HepG2 (cell line): ENCODE results near the gene CPVL. TPM values are rescaled to one million over a fixed set of nuclear protein-coding genes. Genes with fewer than 3 reads are reported as not detected.

Source experiments
- ATAC-seq: fragments of 200-7000 bp; cut with Tn5 transposase; 3 replicates; pipeline ENCODE4 v1.9.1; 2020; ENCODE audit warnings: mild to moderate bottlenecking, moderate library complexity
- BruUV-seq: library from RNA; stranded (reverse); fragments of 400-500 nt; replicated peaks from 2 replicates; lab custom pipeline; 2021; lab: Mats Ljungman, UMichigan
- CTCF ChIA-PET: fragments of 300-600 bp; formaldehyde crosslinking; extraction: SDS; loops from one replicate; lab custom pipeline; 2021; ENCODE audit warnings: low total read pairs, inconsistent platforms, low intra/inter-chr PET ratio; lab: Yijun Ruan, JAX
- POLR2A ChIA-PET: fragments of 350-600 bp; sonication (Branson Sonifier 250); formaldehyde crosslinking; loops from one replicate; lab custom pipeline; 2020; ENCODE audit warnings: antibody characterized with exemption, inconsistent platforms; lab: Yijun Ruan, JAX
- DNase-seq: peaks from one replicate; pipeline ENCODE4 v3.0.0-alpha.2; 2015; ENCODE audit warnings: low spot score
- FAIRE-seq: peaks from 3 replicates; lab custom pipeline; 2011; peaks lifted over from hg19 to GRCh38; lab: Jason Lieb, UNC
- H2AFZ ChIP-seq: one replicate; pipeline ENCODE4 v1.6.1; 2011; ENCODE audit warnings: low read length, inconsistent platforms
- H3K27ac ChIP-seq: fragments of 300-600 bp; 3 replicates; pipeline ENCODE4 v1.8.0; 2011; ENCODE audit warnings: mixed run types, mild to moderate bottlenecking, mixed read lengths, low read length, inconsistent platforms; ENCODE audit not compliant: insufficient read depth; ENCODE audit errors: extremely low read length
- H3K27me3 ChIP-seq, 2 experiments: fragments of 200-600 bp in 1 of 2; 2 replicates in 1 of 2; 3 replicates in 1 of 2; pipeline versions ENCODE4 v1.6.0 to v1.8.0; 2011; ENCODE audit warnings: low read length in 2 of 2, mild to moderate bottlenecking in 2 of 2, moderate library complexity in 2 of 2, inconsistent platforms in 1 of 2; ENCODE audit not compliant: insufficient read depth in 2 of 2, control insufficient read depth in 1 of 2
- H3K36me3 ChIP-seq, 2 experiments: fragments of 200-600 bp in 1 of 2; replicated peaks in 1 of 2; 2 replicates in 1 of 2; 3 replicates in 1 of 2; pipeline versions ENCODE4 v1.5.1 to v1.8.0; 2011; ENCODE audit warnings: low read length in 2 of 2, inconsistent platforms in 1 of 2; ENCODE audit not compliant: insufficient read depth in 2 of 2, control insufficient read depth in 1 of 2
- H3K4me1 ChIP-seq: 2 replicates; pipeline ENCODE4 v1.5.1; 2012; ENCODE audit warnings: low read length, inconsistent platforms; ENCODE audit not compliant: insufficient read depth
- H3K4me2 ChIP-seq: 2 replicates; pipeline ENCODE4 v1.6.0; 2011; ENCODE audit warnings: low read depth, low read length, inconsistent platforms
- H3K4me3 ChIP-seq, 3 experiments: fragments of 200-600 bp in 1 of 3; sonication (generic), shearing (Covaris generic) in 1 of 3; replicated peaks in 1 of 3; 2 replicates each; pipeline ENCODE4 v1.5.1; 2011 to 2016; ENCODE audit warnings: low read length in 3 of 3, inconsistent platforms in 2 of 3, low read depth in 2 of 3, mild to moderate bottlenecking in 2 of 3, control low read depth in 1 of 3, mixed read lengths in 1 of 3; ENCODE audit not compliant: insufficient read depth in 1 of 3
- H3K79me2 ChIP-seq: one replicate; pipeline ENCODE4 v1.6.1; 2011; ENCODE audit warnings: low read length, inconsistent platforms; ENCODE audit not compliant: insufficient read depth
- H3K9ac ChIP-seq: 2 replicates; pipeline ENCODE4 v1.6.0; 2011; ENCODE audit warnings: mild to moderate bottlenecking, low read depth, low read length, inconsistent platforms; ENCODE audit not compliant: insufficient read depth
- H3K9me3 ChIP-seq: 2 replicates; pipeline ENCODE4 v1.5.1; 2012; ENCODE audit warnings: mild to moderate bottlenecking, low read length
- H4K20me1 ChIP-seq: 2 replicates; pipeline ENCODE4 v1.6.0; 2011; ENCODE audit warnings: inconsistent platforms, mild to moderate bottlenecking, low read length, moderate library complexity; ENCODE audit not compliant: insufficient read depth
- ARID5B ChIP-seq: IDR thresholded peaks from 2 replicates; pipeline ENCODE4 v1.4.0; 2020; ENCODE audit warnings: mild to moderate bottlenecking, missing genetic modification reagents
- ARNT ChIP-seq: fragments of 450-650 bp; IDR thresholded peaks from 2 replicates; pipeline ENCODE4 v1.6.1; 2017
- E2F5 ChIP-seq: sonication (generic); formaldehyde crosslinking; conservative IDR thresholded peaks from 2 replicates; pipeline ENCODE4 v1.4.0; 2020; ENCODE audit warnings: missing genetic modification reagents
- HMG20B ChIP-seq: conservative IDR thresholded peaks from 2 replicates; pipeline ENCODE4 v1.6.1; 2016; ENCODE audit warnings: missing genetic modification reagents, missing compliant biosample characterization
- MBD4 ChIP-seq: IDR thresholded peaks from 2 replicates; pipeline ENCODE4 v1.6.1; 2012; ENCODE audit warnings: low read length, inconsistent platforms, borderline replicate concordance
- STAG1 ChIP-seq: sonication (generic); formaldehyde crosslinking; IDR thresholded peaks from 2 replicates; pipeline ENCODE4 v1.4.0; 2020; ENCODE audit warnings: missing genetic modification reagents
- ZBTB38 ChIP-seq: sonication (generic); formaldehyde crosslinking; IDR thresholded peaks from 2 replicates; pipeline ENCODE4 v1.5.1; 2020; ENCODE audit warnings: mild to moderate bottlenecking, missing genetic modification reagents
- ZNF235 ChIP-seq: sonication (generic); formaldehyde crosslinking; IDR thresholded peaks from 2 replicates; pipeline ENCODE4 v1.8.1; 2023; ENCODE audit warnings: mild to moderate bottlenecking, missing genetic modification reagents, borderline replicate concordance
- ZNF512B ChIP-seq: sonication (generic); formaldehyde crosslinking; IDR thresholded peaks from 2 replicates; pipeline ENCODE4 v1.5.1; 2020; ENCODE audit warnings: missing genetic modification reagents, mild to moderate bottlenecking, borderline replicate concordance
- ZNF564 ChIP-seq: sonication (generic); formaldehyde crosslinking; IDR thresholded peaks from 2 replicates; pipeline ENCODE4 v1.8.1; 2023; ENCODE audit warnings: mild to moderate bottlenecking, missing genetic modification reagents
- ZNF597 ChIP-seq: sonication (generic); formaldehyde crosslinking; IDR thresholded peaks from 2 replicates; pipeline ENCODE4 v1.5.0; 2020; ENCODE audit warnings: missing genetic modification reagents
- ZNF703 ChIP-seq: sonication (generic); formaldehyde crosslinking; IDR thresholded peaks from 2 replicates; pipeline ENCODE4 v1.5.1; 2020; ENCODE audit warnings: missing genetic modification reagents, mild to moderate bottlenecking, moderate library complexity, borderline replicate concordance
- ZNF777 ChIP-seq: sonication (generic); formaldehyde crosslinking; IDR thresholded peaks from 2 replicates; pipeline ENCODE4 v1.4.0; 2020; ENCODE audit warnings: missing genetic modification reagents
- ZNF879 ChIP-seq: sonication (generic); formaldehyde crosslinking; IDR thresholded peaks from 2 replicates; pipeline ENCODE4 v1.8.1; 2023; ENCODE audit warnings: missing genetic modification reagents
- WGBS: methylation state at CpG from one replicate; pipeline ENCODE4 v1.1.6; 2017; ENCODE audit warnings: low lambda C conversion rate; 5-methylcytosine and 5-hydroxymethylcytosine counted together
- in situ Hi-C: cut with HindIII; loops from 2 replicates; pipeline ENCODE4 v1.10.0; 2017; ENCODE audit warnings: low pct_unique_long_range_greater_than_20kb; ENCODE audit not compliant: extremely low pct_ligation_motif_present
- intact Hi-C: fragments of 100-400 bp; cut with micrococcal nuclease; formaldehyde crosslinking; loops from one replicate; pipeline ENCODE4 v1.10.0; 2022; ENCODE audit not compliant: unreplicated experiment
- polyA plus RNA-seq, 8 experiments: library from polyadenylated mRNA; depleted of rRNA in 3 of 8; stranded (reverse) in 7 of 8; unstranded in 1 of 8; fragments of >200 nt; fragmentation: Illumina TruSeq in 4 of 8; extraction: Trizol in 4 of 8; gene quantifications; 2 replicates each; pipeline versions ENCODE4 v1.2.1 to v1.2.3, GENCODE V29; 2011 to 2016; ENCODE audit warnings: low read depth in 4 of 8, missing spikeins in 1 of 8, mixed read lengths in 1 of 8; ENCODE audit not compliant: insufficient read depth in 1 of 8
- total RNA-seq, 5 experiments: library from RNA; depleted of rRNA; stranded (reverse); fragments of >200 nt; fragmentation: Illumina TruSeq; extraction: Trizol; gene quantifications; 2 replicates each; pipeline ENCODE4 v1.2.3, GENCODE V29; 2016; ENCODE audit warnings: low read depth in 1 of 5

CPVL gene
- total and polyA plus RNA-seq, 2 of the 13 experiments (the other 11 are each of a cell fraction or from before 2014, with no cell fraction given), result 59.2 to 294 TPM

- BruUV-seq, result no TSS peak
- ChIA-PET CTCF (no interaction called here), POLR2A (interaction anchor here (1.0 kb wide), 1 partner anchor 10 kb away, joined by 3 read pairs; no protein-coding TSS in a partner anchor)
- no peaks in the 10 kb centered on the region for H3K9me3 ChIP-seq
- no peak overlapping the region for H3K27ac ChIP-seq
- H4K20me1 ChIP-seq, result no peaks in the 10 kb centered on the region
- H3K36me3 ChIP-seq, result peaks cover 4 to 22% of the 10 kb centered on the region in 2 experiments
- no peaks in the 10 kb centered on the region for H3K79me2 ChIP-seq
- ATAC-seq (no peak), FAIRE-seq (no peak), DNase-seq (no peak)
- in situ Hi-C loops, result no loop called here
- no peak overlapping the region for H3K4me3 ChIP-seq
- H3K4me1 ChIP-seq, result no peaks in the 10 kb centered on the region
- H2AFZ ChIP-seq, result no peak overlapping the region
- H3K27me3 ChIP-seq, result no peaks in the 10 kb centered on the region
- 85% methylated on average over 3 of the region's 3 CpGs for WGBS
- H3K9ac ChIP-seq, result no peak overlapping the region
- H3K4me2 ChIP-seq, result no peak overlapping the region
- intact Hi-C loops, result no loop called here
- TF ChIP-seq STAG1 (CRISPR knock-in tag) (no peak), ZNF879 (CRISPR knock-in tag) (no peak), HMG20B (no peak), ZNF777 (CRISPR knock-in tag) (no peak), ZNF703 (no peak), ZNF512B (no peak), ZNF597 (CRISPR knock-in tag) (no peak), E2F5 (CRISPR knock-in tag) (no peak), ZNF564 (CRISPR knock-in tag) (no peak), ZBTB38 (CRISPR knock-in tag) (no peak), ZNF235 (no peak), MBD4 (no peak), ARNT (no peak), ARID5B (CRISPR knock-in tag) (no peak)
Observed at GRCh38 chr7:29090151-29090805, 56.1 kb downstream of the CPVL start.
